ENCODE measurements around the gene PAK5. TPM values are rescaled to one million over a fixed set of nuclear protein-coding genes. Genes with fewer than 3 reads are reported as not detected.

The PAK5 gene
- total and polyA plus RNA-seq, 2 of the 13 experiments (the other 11 are each of a cell fraction or from before 2014, with no cell fraction given) = not detected

DNA sequence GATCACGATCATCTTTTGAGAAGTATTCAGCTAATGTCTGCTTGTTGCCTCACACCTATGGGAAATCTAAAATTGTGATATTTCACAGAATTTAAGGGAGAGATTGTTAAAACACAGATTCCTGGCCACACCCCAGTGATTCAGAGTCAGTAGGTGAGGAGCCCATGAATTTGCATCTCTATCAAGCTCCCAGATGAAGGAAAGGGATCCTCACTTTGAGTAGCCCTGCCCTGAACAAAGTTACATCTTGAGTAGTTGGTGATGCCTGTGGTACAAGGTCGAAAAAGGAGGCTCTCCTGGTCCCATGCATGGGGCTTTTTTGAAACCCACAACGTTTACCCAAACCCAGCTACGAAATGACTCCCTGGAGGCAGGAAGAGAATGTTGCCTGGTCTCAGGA is 79.5 kb downstream of the PAK5 start (continued):
- TF ChIP-seq ZNF503 (CRISPR knock-in tag; IDR thresholded peaks at IDR 0.05) = no peak
- no peak for TF ChIP-seq NFE2L1 (CRISPR knock-in tag; IDR thresholded peaks at IDR 0.05; ENCODE audit: borderline replicate concordance)
- TF ChIP-seq, protein P1, sequence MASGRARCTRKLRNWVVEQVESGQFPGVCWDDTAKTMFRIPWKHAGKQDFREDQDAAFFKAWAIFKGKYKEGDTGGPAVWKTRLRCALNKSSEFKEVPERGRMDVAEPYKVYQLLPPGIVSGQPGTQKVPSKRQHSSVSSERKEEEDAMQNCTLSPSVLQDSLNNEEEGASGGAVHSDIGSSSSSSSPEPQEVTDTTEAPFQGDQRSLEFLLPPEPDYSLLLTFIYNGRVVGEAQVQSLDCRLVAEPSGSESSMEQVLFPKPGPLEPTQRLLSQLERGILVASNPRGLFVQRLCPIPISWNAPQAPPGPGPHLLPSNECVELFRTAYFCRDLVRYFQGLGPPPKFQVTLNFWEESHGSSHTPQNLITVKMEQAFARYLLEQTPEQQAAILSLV (CRISPR knock-in tag; IDR thresholded peaks at IDR 0.05; ENCODE audit: borderline replicate concordance) = no peak
- TF ChIP-seq, protein P2, sequence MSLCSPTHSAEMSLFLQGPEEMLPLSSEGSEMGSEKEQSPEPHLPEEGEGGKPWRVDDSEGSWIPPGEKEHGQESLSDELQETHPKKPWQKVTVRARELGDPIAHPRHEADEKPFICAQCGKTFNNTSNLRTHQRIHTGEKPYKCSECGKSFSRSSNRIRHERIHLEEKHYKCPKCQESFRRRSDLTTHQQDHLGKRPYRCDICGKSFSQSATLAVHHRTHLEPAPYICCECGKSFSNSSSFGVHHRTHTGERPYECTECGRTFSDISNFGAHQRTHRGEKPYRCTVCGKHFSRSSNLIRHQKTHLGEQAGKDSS (CRISPR knock-in tag; IDR thresholded peaks at IDR 0.05; ENCODE audit: borderline replicate concordance, low read depth) = no peak
- no peak for TF ChIP-seq IKZF1 (IDR thresholded peaks at IDR 0.05)

DNA sequence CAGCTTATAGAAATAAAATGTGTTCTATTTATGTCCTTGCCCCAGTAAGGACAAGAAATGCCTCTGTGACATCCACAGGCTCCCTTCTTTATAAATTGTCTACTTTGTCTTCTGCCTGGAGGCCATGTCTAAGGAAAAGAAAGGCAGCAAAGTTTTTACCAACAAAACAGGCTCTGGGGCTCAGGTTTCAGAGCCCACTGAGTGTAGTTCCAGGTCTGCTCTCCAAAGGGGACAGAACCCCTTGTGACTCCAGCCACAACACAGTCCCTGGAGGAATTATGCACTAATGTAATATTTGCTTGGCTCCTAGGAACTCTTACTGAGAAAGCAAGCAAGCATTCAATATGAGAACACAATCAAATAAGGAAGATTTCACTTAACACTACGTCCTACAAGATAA is 80.1 kb downstream of the PAK5 start:
- WGBS (ENCODE audit: low lambda C conversion rate) = 2% methylated on average over 1 of the region's 1 CpG
- ChIA-PET POLR2A (no interaction called here), CTCF (ENCODE audit: low intra/inter-chr PET ratio, low total read pairs) (no interaction called here)

More for the DNA sequence above, 80.1 kb downstream of the PAK5 start:
- no peaks in the 10 kb centered on the region for H4K20me1 ChIP-seq (ENCODE audit: insufficient read depth, low read length)
- intact Hi-C loops (cut with micrococcal nuclease; ENCODE audit: unreplicated experiment) (no loop called here), in situ Hi-C loops (cut with HindIII; ENCODE audit: extremely low pct_ligation_motif_present, low pct_unique_long_range_greater_than_20kb) (no loop called here)
- BruUV-seq (replicated peaks) = no TSS peak
- no peak overlapping the region for H3K4me3 ChIP-seq (replicated peaks in 1 of 3; ENCODE audit: insufficient read depth in 1 of 3, low read depth in 2 of 3, low read length in 3 of 3)
- H3K27ac ChIP-seq (ENCODE audit: extremely low read length, insufficient read depth, low read length) = no peak overlapping the region
- H2AFZ ChIP-seq (ENCODE audit: low read length) = no peak overlapping the region
- H3K9me3 ChIP-seq (ENCODE audit: low read length) = no peaks in the 10 kb centered on the region; the same call in 1 of the 2 replicates
- ATAC-seq (no peak), FAIRE-seq (no peak), DNase-seq (ENCODE audit: low spot score) (no peak)
- no peaks in the 10 kb centered on the region for H3K4me1 ChIP-seq (ENCODE audit: insufficient read depth, low read length)
- TF ChIP-seq TIGD3 (CRISPR knock-in tag; IDR thresholded peaks at IDR 0.05; ENCODE audit: borderline replicate concordance) (no peak), SSRP1 (CRISPR knock-in tag; IDR thresholded peaks at IDR 0.05) (no peak), PREB (CRISPR knock-in tag; IDR thresholded peaks at IDR 0.05) (no peak), RFX3 (CRISPR knock-in tag; IDR thresholded peaks at IDR 0.05) (no peak), ZNF816 (CRISPR knock-in tag; IDR thresholded peaks at IDR 0.05; ENCODE audit: borderline replicate concordance) (no peak), MBNL3 (CRISPR knock-in tag; conservative IDR thresholded peaks at IDR 0.05) (no peak), ZNF263 (CRISPR knock-in tag; IDR thresholded peaks at IDR 0.05) (no peak), ZNF780A (CRISPR knock-in tag; IDR thresholded peaks at IDR 0.05) (no peak), ZFP36 (IDR thresholded peaks at IDR 0.05; ENCODE audit: borderline replicate concordance, low read depth, low read length, partially characterized antibody) (no peak), SP140L (CRISPR knock-in tag; IDR thresholded peaks at IDR 0.05; ENCODE audit: borderline replicate concordance) (no peak), GTF2F1 (IDR thresholded peaks at IDR 0.05; ENCODE audit: low read length) (no peak), ZNF782 (CRISPR knock-in tag; IDR thresholded peaks at IDR 0.05; ENCODE audit: borderline replicate concordance) (no peak), ZNF354B (CRISPR knock-in tag; IDR thresholded peaks at IDR 0.05) (no peak)
- no peak overlapping the region for H3K9ac ChIP-seq (ENCODE audit: insufficient read depth, low read depth, low read length)
- no peaks in the 10 kb centered on the region for H3K36me3 ChIP-seq (replicated peaks in 1 of 2; ENCODE audit: control insufficient read depth in 1 of 2, insufficient read depth in 2 of 2, low read length in 2 of 2)
- no peak overlapping the region for H3K4me2 ChIP-seq (ENCODE audit: low read depth, low read length)
- H3K27me3 ChIP-seq (ENCODE audit: control insufficient read depth in 1 of 2, insufficient read depth in 2 of 2, low read length in 2 of 2) = no peaks in the 10 kb centered on the region
- H3K79me2 ChIP-seq (ENCODE audit: insufficient read depth, low read length) = no peaks in the 10 kb centered on the region
